Measurements from ENCODE around the gene NRG3. TPM values are rescaled to one million over a fixed set of nuclear protein-coding genes. Genes with fewer than 3 reads are reported as not detected.

Gene NRG3
- total and polyA plus RNA-seq, 2 donors (not counting 1 experiment from before 2014, with no cell fraction given): not detected

DNA sequence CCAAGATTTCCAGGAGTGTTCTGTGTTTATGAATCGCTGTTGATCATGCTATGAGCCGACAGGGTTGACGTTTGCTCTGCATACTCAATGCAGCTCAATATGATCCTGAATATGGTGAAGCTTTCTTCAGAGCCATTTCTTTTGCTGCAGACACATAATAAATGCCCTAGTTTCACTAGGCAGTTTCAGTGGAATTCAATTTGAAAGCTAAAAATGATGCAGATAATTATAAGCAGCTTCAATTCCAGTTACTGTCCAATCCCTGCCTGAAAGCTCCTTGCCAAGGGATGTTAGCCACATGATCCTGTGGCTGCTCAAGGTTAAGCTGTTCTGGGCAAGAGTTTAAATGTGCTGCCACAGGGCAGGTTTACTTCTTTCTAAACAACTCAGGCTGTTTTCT lies 805.6 kb downstream of the NRG3 start:
- Histone ChIP-seq H3K4me3 (replicated peaks in 1 of 4; ENCODE audit: control extremely low read depth in 1 of 4, insufficient read depth in 1 of 4, low read depth in 3 of 4, low read length in 4 of 4) (no peak overlapping the region), H3K27me3 (ENCODE audit: control insufficient read depth, insufficient read depth, low read length) (no peaks in the 10 kb centered on the region), H3K4me1 (ENCODE audit: control insufficient read depth, extremely low read depth, insufficient read depth, low read length) (no peaks in the 10 kb centered on the region), H3K27ac (ENCODE audit: insufficient read depth, low read length) (no peak overlapping the region), H3K79me2 (ENCODE audit: control insufficient read depth, insufficient read depth, low read length) (no peaks in the 10 kb centered on the region), H3K9me3 (ENCODE audit: control insufficient read depth, insufficient read depth, low read depth, low read length) (no peaks in the 10 kb centered on the region), H4K20me1 (ENCODE audit: control insufficient read depth, extremely low read depth, insufficient read depth, low read length) (no peaks in the 10 kb centered on the region), H3K4me2 (ENCODE audit: extremely low read depth, insufficient read depth, low read length) (no peak overlapping the region), H3K36me3 (ENCODE audit: control insufficient read depth, insufficient read depth, low read length) (no peaks in the 10 kb centered on the region), H3K9ac (ENCODE audit: insufficient read depth, low read length) (no peak overlapping the region), H2AFZ (ENCODE audit: low read length) (no peak overlapping the region)
- no peak for DNase-seq (ENCODE audit: low read depth in 2 of 2)
- no peak for TF ChIP-seq EZH2 (IDR thresholded peaks at IDR 0.05; ENCODE audit: low read length, missing control alignments)
- TF ChIP-seq, protein P1, sequence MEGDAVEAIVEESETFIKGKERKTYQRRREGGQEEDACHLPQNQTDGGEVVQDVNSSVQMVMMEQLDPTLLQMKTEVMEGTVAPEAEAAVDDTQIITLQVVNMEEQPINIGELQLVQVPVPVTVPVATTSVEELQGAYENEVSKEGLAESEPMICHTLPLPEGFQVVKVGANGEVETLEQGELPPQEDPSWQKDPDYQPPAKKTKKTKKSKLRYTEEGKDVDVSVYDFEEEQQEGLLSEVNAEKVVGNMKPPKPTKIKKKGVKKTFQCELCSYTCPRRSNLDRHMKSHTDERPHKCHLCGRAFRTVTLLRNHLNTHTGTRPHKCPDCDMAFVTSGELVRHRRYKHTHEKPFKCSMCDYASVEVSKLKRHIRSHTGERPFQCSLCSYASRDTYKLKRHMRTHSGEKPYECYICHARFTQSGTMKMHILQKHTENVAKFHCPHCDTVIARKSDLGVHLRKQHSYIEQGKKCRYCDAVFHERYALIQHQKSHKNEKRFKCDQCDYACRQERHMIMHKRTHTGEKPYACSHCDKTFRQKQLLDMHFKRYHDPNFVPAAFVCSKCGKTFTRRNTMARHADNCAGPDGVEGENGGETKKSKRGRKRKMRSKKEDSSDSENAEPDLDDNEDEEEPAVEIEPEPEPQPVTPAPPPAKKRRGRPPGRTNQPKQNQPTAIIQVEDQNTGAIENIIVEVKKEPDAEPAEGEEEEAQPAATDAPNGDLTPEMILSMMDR (conservative IDR thresholded peaks at IDR 0.05 in 1 of 2, IDR thresholded peaks at IDR 0.05 in 1 of 2; ENCODE audit: low read depth in 1 of 2, low read length in 2 of 2): no peak

DNA sequence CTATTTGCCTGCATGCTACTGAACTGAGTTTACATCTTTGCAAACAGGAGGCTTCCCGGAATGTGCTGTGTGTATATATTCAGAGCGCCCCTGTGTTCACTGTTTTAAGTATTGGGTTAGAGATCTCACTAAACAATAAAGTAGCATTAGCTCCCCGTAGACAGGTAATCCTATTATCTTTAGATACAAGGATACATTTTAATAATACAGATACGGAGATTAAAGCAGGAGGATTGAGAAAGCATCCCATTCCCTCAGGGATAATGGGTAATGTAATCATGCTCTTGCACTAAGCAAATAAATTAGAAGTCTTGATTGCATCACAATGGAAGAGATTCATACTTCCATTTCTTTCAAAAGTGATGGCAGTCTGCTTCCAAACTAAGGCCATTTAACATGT lies 809.0 kb downstream of the NRG3 start:
- DNase-seq (ENCODE audit: low read depth in 2 of 2): no peak
- H3K79me2 ChIP-seq (ENCODE audit: control insufficient read depth, insufficient read depth, low read length): no peaks in the 10 kb centered on the region
- no peak overlapping the region for H3K4me3 ChIP-seq (replicated peaks in 1 of 4; ENCODE audit: control extremely low read depth in 1 of 4, insufficient read depth in 1 of 4, low read depth in 3 of 4, low read length in 4 of 4)
- TF ChIP-seq, protein P1 (conservative IDR thresholded peaks at IDR 0.05 in 1 of 2, IDR thresholded peaks at IDR 0.05 in 1 of 2; ENCODE audit: low read depth in 1 of 2, low read length in 2 of 2): no peak
- TF ChIP-seq EZH2 (IDR thresholded peaks at IDR 0.05; ENCODE audit: low read length, missing control alignments): no peak
- H3K4me1 ChIP-seq (ENCODE audit: control insufficient read depth, extremely low read depth, insufficient read depth, low read length): no peaks in the 10 kb centered on the region
- H3K27me3 ChIP-seq (ENCODE audit: control insufficient read depth, insufficient read depth, low read length): no peaks in the 10 kb centered on the region
- H2AFZ ChIP-seq (ENCODE audit: low read length): no peak overlapping the region
- no peak overlapping the region for H3K4me2 ChIP-seq (ENCODE audit: extremely low read depth, insufficient read depth, low read length)
- H4K20me1 ChIP-seq (ENCODE audit: control insufficient read depth, extremely low read depth, insufficient read depth, low read length): no peaks in the 10 kb centered on the region
- no peaks in the 10 kb centered on the region for H3K36me3 ChIP-seq (ENCODE audit: control insufficient read depth, insufficient read depth, low read length)
- no peaks in the 10 kb centered on the region for H3K9me3 ChIP-seq (ENCODE audit: control insufficient read depth, insufficient read depth, low read depth, low read length)
- H3K9ac ChIP-seq (ENCODE audit: insufficient read depth, low read length): no peak overlapping the region
- H3K27ac ChIP-seq (ENCODE audit: insufficient read depth, low read length): no peak overlapping the region

DNA sequence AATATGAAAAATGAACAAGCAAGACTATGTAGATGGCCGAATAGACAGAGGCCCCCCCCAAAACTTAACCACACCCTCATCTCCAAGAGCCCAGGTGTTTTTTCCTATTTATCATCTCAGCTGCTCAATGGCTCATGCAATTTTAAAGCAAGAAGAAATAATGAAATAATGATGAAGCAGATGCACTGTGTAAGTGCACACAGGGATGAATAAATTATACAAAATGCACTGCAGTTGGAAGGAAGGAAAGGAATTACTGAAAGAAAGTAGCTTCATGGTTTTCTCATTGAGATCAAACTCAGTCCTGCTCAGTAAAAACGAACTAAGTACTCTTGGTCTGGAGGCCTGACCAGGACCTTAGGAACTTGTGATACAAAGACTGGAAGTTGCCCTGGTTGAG lies 810.1 kb downstream of the NRG3 start:
- no peaks in the 10 kb centered on the region for H3K9me3 ChIP-seq (ENCODE audit: control insufficient read depth, insufficient read depth, low read depth, low read length)
- no peak overlapping the region for H3K9ac ChIP-seq (ENCODE audit: insufficient read depth, low read length)
- no peak overlapping the region for H2AFZ ChIP-seq (ENCODE audit: low read length)
- no peaks in the 10 kb centered on the region for H3K79me2 ChIP-seq (ENCODE audit: control insufficient read depth, insufficient read depth, low read length)
- TF ChIP-seq EZH2 (IDR thresholded peaks at IDR 0.05; ENCODE audit: low read length, missing control alignments): no peak
- TF ChIP-seq, protein P1 (conservative IDR thresholded peaks at IDR 0.05 in 1 of 2, IDR thresholded peaks at IDR 0.05 in 1 of 2; ENCODE audit: low read depth in 1 of 2, low read length in 2 of 2): no peak
- H3K4me1 ChIP-seq (ENCODE audit: control insufficient read depth, extremely low read depth, insufficient read depth, low read length): no peaks in the 10 kb centered on the region
- H3K27me3 ChIP-seq (ENCODE audit: control insufficient read depth, insufficient read depth, low read length): no peaks in the 10 kb centered on the region
- H3K36me3 ChIP-seq (ENCODE audit: control insufficient read depth, insufficient read depth, low read length): no peaks in the 10 kb centered on the region
- no peak for DNase-seq (ENCODE audit: low read depth in 2 of 2)
- H3K27ac ChIP-seq (ENCODE audit: insufficient read depth, low read length): no peak overlapping the region
- H3K4me3 ChIP-seq (replicated peaks in 1 of 4; ENCODE audit: control extremely low read depth in 1 of 4, insufficient read depth in 1 of 4, low read depth in 3 of 4, low read length in 4 of 4): no peak overlapping the region
- no peaks in the 10 kb centered on the region for H4K20me1 ChIP-seq (ENCODE audit: control insufficient read depth, extremely low read depth, insufficient read depth, low read length)
- no peak overlapping the region for H3K4me2 ChIP-seq (ENCODE audit: extremely low read depth, insufficient read depth, low read length)

Measured in fibroblast of lung (primary cell).